ENCODE measurements around the gene SIGMAR1. TPM values are rescaled to one million over a fixed set of nuclear protein-coding genes. Genes with fewer than 3 reads are reported as not detected.

SIGMAR1 gene
- total RNA-seq, 1 donor from 2014 or later: 44.4 TPM

DNA sequence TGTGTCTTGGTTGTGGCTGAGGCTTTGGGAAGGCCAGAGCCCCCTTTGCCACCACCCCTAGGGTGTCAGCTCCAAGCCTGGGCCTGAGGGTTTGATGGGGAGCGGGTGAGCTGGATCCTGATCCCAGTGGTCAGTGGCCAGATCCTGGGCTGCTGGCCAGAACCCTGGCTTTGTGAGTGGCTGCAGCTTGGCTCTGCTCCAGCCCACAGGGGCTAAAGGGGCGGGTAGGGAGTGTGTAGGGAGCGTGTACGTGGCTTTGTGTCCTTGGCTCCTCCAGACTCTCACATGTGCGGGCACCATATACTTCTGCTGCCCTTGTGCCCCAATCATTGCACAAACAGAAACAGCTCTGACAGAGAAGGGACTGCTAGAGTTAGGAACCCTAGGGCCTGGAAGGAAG, 13.2 kb upstream of the SIGMAR1 start:
- TF ChIP-seq, protein P1, sequence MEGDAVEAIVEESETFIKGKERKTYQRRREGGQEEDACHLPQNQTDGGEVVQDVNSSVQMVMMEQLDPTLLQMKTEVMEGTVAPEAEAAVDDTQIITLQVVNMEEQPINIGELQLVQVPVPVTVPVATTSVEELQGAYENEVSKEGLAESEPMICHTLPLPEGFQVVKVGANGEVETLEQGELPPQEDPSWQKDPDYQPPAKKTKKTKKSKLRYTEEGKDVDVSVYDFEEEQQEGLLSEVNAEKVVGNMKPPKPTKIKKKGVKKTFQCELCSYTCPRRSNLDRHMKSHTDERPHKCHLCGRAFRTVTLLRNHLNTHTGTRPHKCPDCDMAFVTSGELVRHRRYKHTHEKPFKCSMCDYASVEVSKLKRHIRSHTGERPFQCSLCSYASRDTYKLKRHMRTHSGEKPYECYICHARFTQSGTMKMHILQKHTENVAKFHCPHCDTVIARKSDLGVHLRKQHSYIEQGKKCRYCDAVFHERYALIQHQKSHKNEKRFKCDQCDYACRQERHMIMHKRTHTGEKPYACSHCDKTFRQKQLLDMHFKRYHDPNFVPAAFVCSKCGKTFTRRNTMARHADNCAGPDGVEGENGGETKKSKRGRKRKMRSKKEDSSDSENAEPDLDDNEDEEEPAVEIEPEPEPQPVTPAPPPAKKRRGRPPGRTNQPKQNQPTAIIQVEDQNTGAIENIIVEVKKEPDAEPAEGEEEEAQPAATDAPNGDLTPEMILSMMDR (IDR thresholded peaks at IDR 0.05; ENCODE audit: partially characterized antibody, unreplicated experiment): no peak
- Mint-ChIP-seq H3K4me1 (ENCODE audit: low read depth, unreplicated experiment) (peaks cover 28% of the 10 kb centered on the region), H3K36me3 (ENCODE audit: unreplicated experiment) (peaks cover 8% of the 10 kb centered on the region), H3K27ac (ENCODE audit: unreplicated experiment) (no peak overlapping the region), H3K27me3 (ENCODE audit: unreplicated experiment) (peaks cover 8% of the 10 kb centered on the region), H3K9me3 (ENCODE audit: unreplicated experiment) (peaks cover 6% of the 10 kb centered on the region), H3K4me3 (ENCODE audit: unreplicated experiment) (no peak overlapping the region)
- DNase-seq: no peak

DNA sequence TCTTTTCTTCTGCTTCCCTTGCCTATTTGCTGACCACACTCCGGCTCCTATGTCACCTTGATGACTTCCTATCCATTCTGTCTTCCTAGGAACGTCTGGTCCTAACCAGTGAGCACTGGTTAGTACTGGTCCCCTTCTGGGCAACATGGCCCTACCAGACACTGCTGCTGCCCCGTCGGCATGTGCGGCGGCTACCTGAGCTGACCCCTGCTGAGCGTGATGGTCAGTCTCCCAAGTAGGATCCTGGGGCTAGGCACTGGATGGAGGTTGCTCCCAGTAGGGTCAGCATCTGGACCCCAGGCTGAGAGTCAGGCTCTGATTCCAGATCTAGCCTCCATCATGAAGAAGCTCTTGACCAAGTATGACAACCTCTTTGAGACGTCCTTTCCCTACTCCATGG, 11.1 kb upstream of the SIGMAR1 start:
- peaks cover 23% of the 10 kb centered on the region for H3K4me1 Mint-ChIP-seq (ENCODE audit: low read depth, unreplicated experiment)
- H3K9me3 Mint-ChIP-seq (ENCODE audit: unreplicated experiment): peaks cover 6% of the 10 kb centered on the region
- peak overlapping the region; percentile 52 for H3K4me3 Mint-ChIP-seq (ENCODE audit: unreplicated experiment)
- no peak overlapping the region for H3K27ac Mint-ChIP-seq (ENCODE audit: unreplicated experiment)
- H3K36me3 Mint-ChIP-seq (ENCODE audit: unreplicated experiment): peaks cover 8% of the 10 kb centered on the region
- no peak for DNase-seq
- H3K27me3 Mint-ChIP-seq (ENCODE audit: unreplicated experiment): peaks cover 10% of the 10 kb centered on the region
- TF ChIP-seq, protein P1 (IDR thresholded peaks at IDR 0.05; ENCODE audit: partially characterized antibody, unreplicated experiment): no peak

DNA sequence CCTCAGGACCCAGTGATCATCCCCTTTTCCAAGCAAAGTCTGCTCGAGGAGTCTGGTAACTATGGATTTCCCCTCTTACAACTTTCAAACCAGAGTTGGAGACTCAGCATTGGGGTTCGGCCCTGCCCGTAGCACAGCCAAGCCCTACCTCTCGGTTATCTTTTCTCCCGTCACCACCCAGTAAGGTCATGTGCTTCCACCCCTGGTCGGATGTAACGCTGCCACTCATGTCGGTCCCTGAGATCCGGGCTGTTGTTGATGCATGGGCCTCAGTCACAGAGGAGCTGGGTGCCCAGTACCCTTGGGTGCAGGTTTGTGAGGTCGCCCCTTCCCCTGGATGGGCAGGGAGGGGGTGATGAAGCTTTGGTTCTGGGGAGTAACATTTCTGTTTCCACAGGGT, 10.1 kb upstream of the SIGMAR1 start:
- no peak overlapping the region for H3K27ac Mint-ChIP-seq (ENCODE audit: unreplicated experiment)

DNA sequence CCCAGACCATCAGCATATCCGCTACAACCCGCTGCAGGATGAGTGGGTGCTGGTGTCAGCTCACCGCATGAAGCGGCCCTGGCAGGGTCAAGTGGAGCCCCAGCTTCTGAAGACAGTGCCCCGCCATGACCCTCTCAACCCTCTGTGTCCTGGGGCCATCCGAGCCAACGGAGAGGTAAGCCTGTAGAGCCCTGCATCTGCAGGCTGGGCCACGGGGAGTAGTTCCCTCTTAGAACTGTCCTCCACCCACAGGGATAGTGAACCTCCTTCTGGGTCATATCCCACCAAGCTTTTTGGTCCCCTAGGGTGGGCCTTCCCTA, 9.5 kb upstream of the SIGMAR1 start:
- no peak for DNase-seq
- H3K27ac Mint-ChIP-seq (ENCODE audit: unreplicated experiment): peak overlapping the region; percentile 64
- peaks cover 4% of the 10 kb centered on the region for H3K9me3 Mint-ChIP-seq (ENCODE audit: unreplicated experiment)
- peaks cover 6% of the 10 kb centered on the region for H3K27me3 Mint-ChIP-seq (ENCODE audit: unreplicated experiment)
- H3K4me1 Mint-ChIP-seq (ENCODE audit: low read depth, unreplicated experiment): peaks cover 12% of the 10 kb centered on the region
- TF ChIP-seq, protein P1 (IDR thresholded peaks at IDR 0.05; ENCODE audit: partially characterized antibody, unreplicated experiment): no peak
- H3K4me3 Mint-ChIP-seq (ENCODE audit: unreplicated experiment): peak overlapping the region; percentile 91
- H3K36me3 Mint-ChIP-seq (ENCODE audit: unreplicated experiment): peaks cover 8% of the 10 kb centered on the region

More for the DNA sequence above, 10.1 kb upstream of the SIGMAR1 start:
- no peak for DNase-seq
- H3K36me3 Mint-ChIP-seq (ENCODE audit: unreplicated experiment): peaks cover 8% of the 10 kb centered on the region
- H3K9me3 Mint-ChIP-seq (ENCODE audit: unreplicated experiment): peaks cover 6% of the 10 kb centered on the region
- H3K4me1 Mint-ChIP-seq (ENCODE audit: low read depth, unreplicated experiment): peaks cover 16% of the 10 kb centered on the region
- peak overlapping the region; percentile 91 for H3K4me3 Mint-ChIP-seq (ENCODE audit: unreplicated experiment)
- TF ChIP-seq, protein P1 (IDR thresholded peaks at IDR 0.05; ENCODE audit: partially characterized antibody, unreplicated experiment): no peak
- peaks cover 10% of the 10 kb centered on the region for H3K27me3 Mint-ChIP-seq (ENCODE audit: unreplicated experiment)

DNA sequence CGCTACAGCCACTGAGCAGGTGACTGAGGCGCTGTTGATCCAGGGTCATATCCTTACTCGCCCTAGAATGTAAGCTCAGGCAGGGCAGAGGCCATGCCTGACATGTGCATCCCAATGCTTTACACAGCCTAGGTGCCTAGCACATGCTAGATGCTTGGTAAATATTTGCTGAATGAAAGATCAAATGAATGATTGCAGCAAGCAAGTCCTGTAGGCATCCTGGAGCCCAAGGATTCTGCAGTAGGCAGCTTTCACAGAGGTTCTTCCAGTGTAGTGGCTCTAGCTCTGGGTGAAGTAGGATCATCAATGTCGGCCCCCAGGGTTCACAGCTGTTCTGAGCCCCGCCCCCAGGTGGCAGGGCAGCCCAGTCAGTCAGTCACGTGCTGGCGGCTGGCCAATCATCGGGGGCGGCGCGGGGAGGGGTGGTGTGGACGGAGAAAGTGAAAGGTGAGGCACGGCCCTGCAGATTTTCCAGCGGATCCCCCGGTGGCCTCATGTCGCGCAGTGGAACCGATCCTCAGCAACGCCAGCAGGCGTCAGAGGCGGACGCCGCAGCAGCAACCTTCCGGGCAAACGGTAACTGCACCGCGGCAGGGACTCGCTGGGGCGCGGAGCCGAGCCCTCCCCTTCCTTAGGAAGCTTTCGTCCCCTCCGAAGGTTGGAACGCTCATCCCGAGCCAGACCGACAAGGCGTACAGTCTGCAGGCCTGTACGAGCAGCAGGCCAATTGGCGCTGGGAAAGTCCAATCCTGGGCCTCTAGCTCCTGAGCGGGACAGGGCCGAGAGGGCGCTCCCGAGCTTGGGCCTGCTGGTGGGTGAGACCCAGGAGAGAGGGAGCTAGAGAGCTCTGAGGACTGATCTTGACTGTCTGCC, 8.9 kb upstream of the SIGMAR1 start, which contains the start of gene GALT:
GALT (plus strand) TSS at position 465 of the 873 bp plus-strand sequence; CDS start at position 495, 30 bp downstream.
- H3K9me3 Mint-ChIP-seq (ENCODE audit: unreplicated experiment): peaks cover 4% of the 10 kb centered on the region
- peaks cover 8% of the 10 kb centered on the region for H3K36me3 Mint-ChIP-seq (ENCODE audit: unreplicated experiment)
- TF ChIP-seq, protein P1 (IDR thresholded peaks at IDR 0.05; ENCODE audit: partially characterized antibody, unreplicated experiment): peak; percentile 53
- H3K27me3 Mint-ChIP-seq (ENCODE audit: unreplicated experiment): peaks cover 6% of the 10 kb centered on the region
- peaks cover 9% of the 10 kb centered on the region for H3K4me1 Mint-ChIP-seq (ENCODE audit: low read depth, unreplicated experiment)
- DNase-seq: peak; percentile 96
- peak within 1 kb of the TSS; percentile 64 for H3K27ac Mint-ChIP-seq (ENCODE audit: unreplicated experiment)
- H3K4me3 Mint-ChIP-seq (ENCODE audit: unreplicated experiment): peak within 1 kb of the TSS; percentile 91

Measured in glutamatergic neuron (in vitro differentiated cells).